ENCODE results near the gene NAPG. TPM values are rescaled to one million over a fixed set of nuclear protein-coding genes. Genes with fewer than 3 reads are reported as not detected.
A peak's percentile ranks its signal among the peaks of the same experiment; 100 is the strongest.
"Not testable (repeated sequence)": the region's sequence is repeated elsewhere in the genome, so short reads cannot be mapped to it uniquely, and the experiment has no call there.

The NAPG gene
- polyA plus RNA-seq, 1 donor from 2014 or later: 15.0 TPM

GRCh38 chr18:10522574-10522973 lies 3.3 kb upstream of the NAPG start:
- peak overlapping the region in 1 of 4 donors; percentile 46 for H3K4me3 Mint-ChIP-seq
- H3K4me1 Mint-ChIP-seq: peaks cover 21 to 29% (median 24%) of the 10 kb centered on the region in 3 donors
- H3K27ac Mint-ChIP-seq: peak overlapping the region in 1 of 3 donors; percentile 76
- peaks cover 15% of the 10 kb centered on the region for H3K27me3 Mint-ChIP-seq
- no peaks in the 10 kb centered on the region for H3K36me3 Mint-ChIP-seq
- no peaks in the 10 kb centered on the region for H3K9me3 Mint-ChIP-seq

- Mint-ChIP-seq H3K9me3 (no peaks in the 10 kb centered on the region), H3K27ac (peak overlapping the region in 1 of 3 donors; percentile 98), H3K36me3 (no peaks in the 10 kb centered on the region), H3K4me3 (peak overlapping the region in 1 of 4 donors; percentile 99), H3K27me3 (peaks cover 13% of the 10 kb centered on the region), H3K4me1 (peaks cover 25 to 31% (median 30%) of the 10 kb centered on the region in 3 donors)
Measured at GRCh38 chr18:10523544-10523943, 2.3 kb upstream of the NAPG start.

- peaks cover 35 to 43% (median 40%) of the 10 kb centered on the region in 3 donors for H3K4me1 Mint-ChIP-seq
Measured at GRCh38 chr18:10524507-10525370, 1.1 kb upstream of the NAPG start.

GRCh38 chr18:10525371-10525691 lies 496 bp upstream of the NAPG start:
- H3K36me3 Mint-ChIP-seq: no peaks in the 10 kb centered on the region
- H3K9me3 Mint-ChIP-seq: no peaks in the 10 kb centered on the region
- H3K27me3 Mint-ChIP-seq: peaks cover 4% of the 10 kb centered on the region
- H3K27ac Mint-ChIP-seq: peak overlapping the region; percentile 98
- peaks cover 35 to 44% (median 42%) of the 10 kb centered on the region in 3 donors for H3K4me1 Mint-ChIP-seq
- H3K4me3 Mint-ChIP-seq: peak overlapping the region; percentile 95 to 99 (median 97)

More at GRCh38 chr18:10524507-10525370, 1.1 kb upstream of the NAPG start:
- H3K36me3 Mint-ChIP-seq: no peaks in the 10 kb centered on the region
- peak overlapping the region; percentile 95 to 99 (median 97) for H3K4me3 Mint-ChIP-seq
- H3K27me3 Mint-ChIP-seq: peaks cover 6% of the 10 kb centered on the region
- peak overlapping the region; percentile 98 for H3K27ac Mint-ChIP-seq
- no peaks in the 10 kb centered on the region for H3K9me3 Mint-ChIP-seq

GRCh38 chr18:10526561-10526949 lies 728 bp downstream of the NAPG start:
- Mint-ChIP-seq H3K27me3 (peaks cover 4% of the 10 kb centered on the region), H3K4me3 (peak overlapping the region; percentile 95 to 99 (median 97)), H3K9me3 (no peaks in the 10 kb centered on the region), H3K27ac (peak overlapping the region; percentile 95 to 98 (median 98)), H3K4me1 (peaks cover 36 to 50% (median 45%) of the 10 kb centered on the region in 3 donors), H3K36me3 (no peaks in the 10 kb centered on the region)

- Mint-ChIP-seq H3K27me3 (no peaks in the 10 kb centered on the region), H3K9me3 (no peaks in the 10 kb centered on the region), H3K4me3 (peak overlapping the region in 2 of 4 donors; percentile 19 to 28), H3K36me3 (no peaks in the 10 kb centered on the region), H3K4me1 (peaks cover 36 to 52% (median 50%) of the 10 kb centered on the region in 3 donors), H3K27ac (peak overlapping the region in 2 of 3 donors; percentile 5 to 10)
Measured at GRCh38 chr18:10528439-10528838, 2.6 kb downstream of the NAPG start.

GRCh38 chr18:10530002-10530401 lies 4.2 kb downstream of the NAPG start:
- peak overlapping the region in 2 of 3 donors; percentile 10 to 64 for H3K27ac Mint-ChIP-seq
- H3K4me3 Mint-ChIP-seq: peak overlapping the region in 1 of 4 donors; percentile 6
- H3K9me3 Mint-ChIP-seq: no peaks in the 10 kb centered on the region
- no peaks in the 10 kb centered on the region for H3K27me3 Mint-ChIP-seq
- H3K4me1 Mint-ChIP-seq: peaks cover 32 to 46% (median 42%) of the 10 kb centered on the region in 3 donors
- H3K36me3 Mint-ChIP-seq: no peaks in the 10 kb centered on the region

GRCh38 chr18:10530852-10531251 lies 5.0 kb downstream of the NAPG start:
- Mint-ChIP-seq H3K4me3 (peak overlapping the region in 1 of 4 donors; percentile 6), H3K27ac (peak overlapping the region in 1 of 3 donors; percentile 49), H3K4me1 (peaks cover 26 to 39% (median 33%) of the 10 kb centered on the region in 3 donors), H3K36me3 (no peaks in the 10 kb centered on the region), H3K27me3 (no peaks in the 10 kb centered on the region), H3K9me3 (no peaks in the 10 kb centered on the region)

GRCh38 chr18:10533111-10533510 lies 7.3 kb downstream of the NAPG start:
- no peak overlapping the region for H3K4me3 Mint-ChIP-seq
- no peak overlapping the region for H3K27ac Mint-ChIP-seq
- H3K9me3 Mint-ChIP-seq: no peaks in the 10 kb centered on the region
- peaks cover 5% of the 10 kb centered on the region for H3K36me3 Mint-ChIP-seq
- H3K4me1 Mint-ChIP-seq: peaks cover 20 to 30% (median 25%) of the 10 kb centered on the region in 3 donors
- H3K27me3 Mint-ChIP-seq: no peaks in the 10 kb centered on the region

- H3K9me3 Mint-ChIP-seq: peaks cover 0 to 2% (median 0%) of the 10 kb centered on the region in 3 donors
- H3K4me3 Mint-ChIP-seq: no peak overlapping the region
- H3K4me1 Mint-ChIP-seq: peaks cover 4 to 5% (median 5%) of the 10 kb centered on the region in 3 donors
- H3K36me3 Mint-ChIP-seq: peaks cover 12% of the 10 kb centered on the region
- H3K27me3 Mint-ChIP-seq: no peaks in the 10 kb centered on the region
- H3K27ac Mint-ChIP-seq: no peak overlapping the region
Measured at GRCh38 chr18:10536280-10536679, 10.5 kb downstream of the NAPG start.

- H3K4me1 Mint-ChIP-seq: peaks cover 4 to 5% (median 5%) of the 10 kb centered on the region in 3 donors
- peak overlapping the region in 1 of 3 donors; percentile 57 for H3K27ac Mint-ChIP-seq
- H3K36me3 Mint-ChIP-seq: peaks cover 12% of the 10 kb centered on the region
- H3K9me3 Mint-ChIP-seq: peaks cover 0 to 2% (median 0%) of the 10 kb centered on the region in 3 donors
- H3K4me3 Mint-ChIP-seq: no peak overlapping the region
- no peaks in the 10 kb centered on the region for H3K27me3 Mint-ChIP-seq
Measured at GRCh38 chr18:10537765-10538164, 11.9 kb downstream of the NAPG start.

- H3K4me1 Mint-ChIP-seq, H3K9me3 Mint-ChIP-seq, H3K4me3 Mint-ChIP-seq, H3K27ac Mint-ChIP-seq, H3K27me3 Mint-ChIP-seq: not testable (repeated sequence)
- H3K36me3 Mint-ChIP-seq: peaks cover 15% of the 10 kb centered on the region
Measured at GRCh38 chr18:10539124-10539523, 13.3 kb downstream of the NAPG start.

- no peaks in the 10 kb centered on the region for H3K27me3 Mint-ChIP-seq
- H3K9me3 Mint-ChIP-seq: peaks cover 0 to 2% (median 0%) of the 10 kb centered on the region in 3 donors
- no peak overlapping the region for H3K27ac Mint-ChIP-seq
- H3K4me1 Mint-ChIP-seq: peaks cover 0 to 2% (median 0%) of the 10 kb centered on the region in 3 donors
- no peak overlapping the region for H3K4me3 Mint-ChIP-seq
- peaks cover 12% of the 10 kb centered on the region for H3K36me3 Mint-ChIP-seq
Measured at GRCh38 chr18:10543277-10543676, 17.4 kb downstream of the NAPG start.

GRCh38 chr18:10544093-10544748 lies 18.4 kb downstream of the NAPG start:
- no peaks in the 10 kb centered on the region for H3K4me1 Mint-ChIP-seq
- no peak overlapping the region for H3K27ac Mint-ChIP-seq

More at GRCh38 chr18:10544093-10544748, 18.4 kb downstream of the NAPG start:
- Mint-ChIP-seq H3K4me3 (peak overlapping the region in 1 of 4 donors; percentile 43), H3K9me3 (no peaks in the 10 kb centered on the region), H3K36me3 (peaks cover 8% of the 10 kb centered on the region), H3K27me3 (no peaks in the 10 kb centered on the region)
